IPS-18a (cell line): ENCODE data around the gene KHDC4.

Experiments used
- H3K27ac ChIP-seq: one replicate; pipeline ENCODE4 v1.5.1; 2013; ENCODE audit warnings: low read length
- H3K27me3 ChIP-seq: one replicate; pipeline ENCODE4 v1.6.1; 2013; ENCODE audit warnings: mild to moderate bottlenecking, low read length; ENCODE audit not compliant: control insufficient read depth, insufficient read depth
- H3K36me3 ChIP-seq: one replicate; pipeline ENCODE4 v1.6.1; 2013; ENCODE audit warnings: low read depth, low read length; ENCODE audit not compliant: control insufficient read depth
- H3K4me1 ChIP-seq: one replicate; pipeline ENCODE4 v1.6.1; 2013; ENCODE audit warnings: low read depth, low read length; ENCODE audit not compliant: control insufficient read depth
- H3K4me3 ChIP-seq: one replicate; pipeline ENCODE4 v1.5.1; 2013; ENCODE audit warnings: low read length
- H3K9ac ChIP-seq: one replicate; pipeline ENCODE4 v1.6.1; 2013; ENCODE audit warnings: mild to moderate bottlenecking, low read length, moderate library complexity
- H3K9me3 ChIP-seq: one replicate; pipeline ENCODE4 v1.6.1; 2013; ENCODE audit warnings: low read depth, low read length; ENCODE audit not compliant: control insufficient read depth

KHDC4 gene

GRCh38 chr1:155872527-155872926 lies 61.7 kb downstream of the KHDC4 start:
- Histone ChIP-seq H3K36me3 (no peaks in the 10 kb centered on the region), H3K27me3 (no peaks in the 10 kb centered on the region), H3K9me3 (no peaks in the 10 kb centered on the region), H3K4me1 (no peaks in the 10 kb centered on the region), H3K9ac (no peak overlapping the region), H3K27ac (no peak overlapping the region), H3K4me3 (no peak overlapping the region)

- Histone ChIP-seq H3K9me3 (no peaks in the 10 kb centered on the region), H3K36me3 (no peaks in the 10 kb centered on the region), H3K4me3 (no peak overlapping the region), H3K27me3 (no peaks in the 10 kb centered on the region), H3K9ac (no peak overlapping the region), H3K27ac (no peak overlapping the region), H3K4me1 (no peaks in the 10 kb centered on the region)
Observed at GRCh38 chr1:155871390-155871789, 62.8 kb downstream of the KHDC4 start.

- H3K9ac ChIP-seq: no peak overlapping the region
- H3K27ac ChIP-seq: no peak overlapping the region
- no peaks in the 10 kb centered on the region for H3K27me3 ChIP-seq
- no peak overlapping the region for H3K4me3 ChIP-seq
- no peaks in the 10 kb centered on the region for H3K36me3 ChIP-seq
- no peaks in the 10 kb centered on the region for H3K4me1 ChIP-seq
- no peaks in the 10 kb centered on the region for H3K9me3 ChIP-seq
Observed at GRCh38 chr1:155867766-155868165, 66.4 kb downstream of the KHDC4 start.

DNA sequence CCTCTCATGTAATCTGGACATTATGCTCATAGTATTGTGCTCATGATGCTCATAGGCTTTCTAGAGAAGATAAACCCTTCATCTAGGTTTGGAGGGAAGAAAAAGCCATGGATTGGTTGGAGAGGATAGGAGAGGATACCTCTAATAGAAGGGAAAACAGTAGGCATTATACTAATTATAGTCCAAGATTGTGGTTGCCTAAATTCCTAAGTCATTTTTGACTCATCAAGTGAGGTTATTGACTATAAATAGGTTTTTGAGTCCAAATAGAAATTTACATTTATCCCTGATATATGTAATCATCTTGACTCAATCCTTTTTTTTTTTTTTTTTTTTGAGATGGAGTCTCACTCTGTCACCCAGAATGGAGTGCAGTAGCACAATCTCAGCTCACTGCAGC lies 69.8 kb downstream of the KHDC4 start:
- H3K36me3 ChIP-seq: no peaks in the 10 kb centered on the region
- no peak overlapping the region for H3K27ac ChIP-seq
- H3K27me3 ChIP-seq: peaks cover 7% of the 10 kb centered on the region
- no peaks in the 10 kb centered on the region for H3K9me3 ChIP-seq
- no peak overlapping the region for H3K4me3 ChIP-seq
- H3K4me1 ChIP-seq: no peaks in the 10 kb centered on the region
- H3K9ac ChIP-seq: no peak overlapping the region
